ENCODE results near the gene MTA3. TPM values are rescaled to one million over a fixed set of nuclear protein-coding genes. Genes with fewer than 3 reads are reported as not detected.

Gene MTA3
- total RNA-seq, 1 donor from 2014 or later, result 107 TPM

DNA sequence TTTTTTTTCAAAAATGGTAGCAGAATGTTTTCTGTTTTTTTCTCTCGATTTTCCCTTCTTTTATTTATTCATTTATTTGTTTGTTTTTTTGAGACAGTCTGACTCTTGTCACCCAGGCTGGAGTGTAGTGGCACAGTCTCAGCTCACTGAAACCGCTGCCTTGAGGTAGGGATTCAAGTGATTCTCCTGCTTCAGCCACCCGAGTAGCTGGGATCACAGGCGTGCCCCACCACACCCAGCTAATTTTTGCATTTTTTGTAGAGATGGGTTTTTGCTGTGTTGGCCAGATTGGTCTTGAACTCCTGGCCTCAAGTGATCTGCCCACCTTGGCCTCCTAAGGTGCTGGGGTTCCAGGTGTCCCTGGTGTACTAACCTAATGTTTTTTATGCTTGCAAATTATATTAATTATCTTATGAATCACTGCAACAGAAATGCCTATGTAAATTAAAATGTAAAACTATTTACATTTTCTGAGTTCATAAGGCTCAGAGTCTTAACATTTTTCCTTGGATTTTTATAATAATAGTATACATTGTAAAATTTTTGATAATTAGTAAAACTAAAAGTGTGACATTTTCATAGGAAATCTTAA is 19.2 kb downstream of the MTA3 start:
- Mint-ChIP-seq H3K36me3 (peaks cover 34% of the 10 kb centered on the region), H3K4me1 (no peaks in the 10 kb centered on the region)

DNA sequence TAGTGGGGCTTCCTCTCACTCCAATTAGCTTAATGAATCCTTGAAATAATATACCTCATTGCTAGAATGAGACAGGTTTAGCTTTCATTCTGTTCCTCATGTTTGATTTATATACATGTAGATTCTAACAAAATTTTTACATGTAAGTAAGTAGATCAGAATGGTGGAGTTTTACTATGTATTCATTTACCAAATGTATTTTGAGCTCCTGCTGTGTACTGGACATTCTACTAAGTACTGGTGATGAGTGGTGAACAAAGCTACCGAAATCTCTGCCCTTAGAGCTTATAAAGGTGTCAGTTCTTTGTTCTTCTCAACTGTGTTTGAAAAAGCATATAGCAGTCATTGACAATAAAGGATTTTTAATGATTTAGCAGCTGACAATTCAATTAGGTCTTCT is 19.7 kb downstream of the MTA3 start:
- no peaks in the 10 kb centered on the region for H3K27me3 Mint-ChIP-seq (ENCODE audit: low read depth)
- no peak for DNase-seq (ENCODE audit: low spot score in 2 of 2, unreplicated experiment in 2 of 2)
- H3K4me1 Mint-ChIP-seq, result no peaks in the 10 kb centered on the region
- H3K36me3 Mint-ChIP-seq, result peaks cover 31% of the 10 kb centered on the region
- no peaks in the 10 kb centered on the region for H3K9me3 Mint-ChIP-seq
- TF ChIP-seq, protein P1, sequence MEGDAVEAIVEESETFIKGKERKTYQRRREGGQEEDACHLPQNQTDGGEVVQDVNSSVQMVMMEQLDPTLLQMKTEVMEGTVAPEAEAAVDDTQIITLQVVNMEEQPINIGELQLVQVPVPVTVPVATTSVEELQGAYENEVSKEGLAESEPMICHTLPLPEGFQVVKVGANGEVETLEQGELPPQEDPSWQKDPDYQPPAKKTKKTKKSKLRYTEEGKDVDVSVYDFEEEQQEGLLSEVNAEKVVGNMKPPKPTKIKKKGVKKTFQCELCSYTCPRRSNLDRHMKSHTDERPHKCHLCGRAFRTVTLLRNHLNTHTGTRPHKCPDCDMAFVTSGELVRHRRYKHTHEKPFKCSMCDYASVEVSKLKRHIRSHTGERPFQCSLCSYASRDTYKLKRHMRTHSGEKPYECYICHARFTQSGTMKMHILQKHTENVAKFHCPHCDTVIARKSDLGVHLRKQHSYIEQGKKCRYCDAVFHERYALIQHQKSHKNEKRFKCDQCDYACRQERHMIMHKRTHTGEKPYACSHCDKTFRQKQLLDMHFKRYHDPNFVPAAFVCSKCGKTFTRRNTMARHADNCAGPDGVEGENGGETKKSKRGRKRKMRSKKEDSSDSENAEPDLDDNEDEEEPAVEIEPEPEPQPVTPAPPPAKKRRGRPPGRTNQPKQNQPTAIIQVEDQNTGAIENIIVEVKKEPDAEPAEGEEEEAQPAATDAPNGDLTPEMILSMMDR (IDR thresholded peaks at IDR 0.05; ENCODE audit: unreplicated experiment), result no peak
- no peak overlapping the region for H3K27ac Mint-ChIP-seq
- no peak overlapping the region for H3K4me3 Mint-ChIP-seq

More for the DNA sequence above, 19.2 kb downstream of the MTA3 start:
- H3K27ac Mint-ChIP-seq, result no peak overlapping the region
- H3K4me3 Mint-ChIP-seq, result no peak overlapping the region
- H3K9me3 Mint-ChIP-seq, result no peaks in the 10 kb centered on the region
- DNase-seq (ENCODE audit: low spot score in 2 of 2, unreplicated experiment in 2 of 2), result no peak
- no peaks in the 10 kb centered on the region for H3K27me3 Mint-ChIP-seq (ENCODE audit: low read depth)
- TF ChIP-seq, protein P1 (IDR thresholded peaks at IDR 0.05; ENCODE audit: unreplicated experiment), result no peak

DNA sequence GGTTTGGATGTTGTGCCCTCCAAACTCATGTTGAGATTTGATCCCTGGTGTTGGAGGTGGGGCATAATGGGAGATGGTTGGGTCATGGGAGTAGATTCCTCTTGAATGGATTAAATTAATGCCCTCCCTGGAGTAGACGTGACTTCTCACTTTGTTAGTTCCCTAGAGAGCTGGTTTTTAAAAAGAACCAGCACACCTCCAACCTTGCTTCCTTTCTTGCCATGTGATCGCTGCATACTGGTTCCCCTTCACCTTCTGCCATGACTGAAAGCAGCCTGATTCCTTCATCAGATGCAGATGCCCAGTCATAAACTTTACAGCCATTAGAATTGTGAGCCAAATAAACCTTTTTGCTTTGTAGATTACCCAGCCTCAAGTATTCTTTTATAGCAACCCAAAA is 21.7 kb downstream of the MTA3 start:
- no peak overlapping the region for H3K4me3 Mint-ChIP-seq
- H3K36me3 Mint-ChIP-seq, result peaks cover 31% of the 10 kb centered on the region
- no peak overlapping the region for H3K27ac Mint-ChIP-seq
- no peaks in the 10 kb centered on the region for H3K9me3 Mint-ChIP-seq
- DNase-seq (ENCODE audit: low spot score in 2 of 2, unreplicated experiment in 2 of 2), result no peak
- no peaks in the 10 kb centered on the region for H3K27me3 Mint-ChIP-seq (ENCODE audit: low read depth)
- TF ChIP-seq, protein P1 (IDR thresholded peaks at IDR 0.05; ENCODE audit: unreplicated experiment), result no peak
- H3K4me1 Mint-ChIP-seq, result no peaks in the 10 kb centered on the region

DNA sequence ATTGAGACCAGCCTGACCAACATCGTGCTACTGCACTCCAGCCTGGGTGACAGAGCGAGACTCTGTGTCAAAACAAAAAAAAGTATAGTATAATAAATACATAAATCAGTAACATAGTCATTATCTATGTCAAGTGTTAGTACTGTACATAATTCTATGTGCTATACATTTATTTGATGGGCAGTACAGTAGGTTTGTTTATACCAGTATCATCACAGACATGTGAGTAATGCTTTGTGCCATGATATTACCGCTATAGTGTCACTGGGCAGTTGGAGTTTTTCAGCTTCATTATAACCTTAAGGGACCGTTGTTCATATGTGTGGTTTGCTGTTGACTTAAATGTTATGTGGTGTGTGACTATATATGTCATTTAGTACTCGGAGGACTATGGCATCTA is 24.9 kb downstream of the MTA3 start:
- Mint-ChIP-seq H3K27me3 (ENCODE audit: low read depth) (no peaks in the 10 kb centered on the region), H3K27ac (no peak overlapping the region), H3K4me1 (no peaks in the 10 kb centered on the region), H3K9me3 (no peaks in the 10 kb centered on the region), H3K4me3 (no peak overlapping the region), H3K36me3 (peaks cover 23% of the 10 kb centered on the region)
- TF ChIP-seq, protein P1 (IDR thresholded peaks at IDR 0.05; ENCODE audit: unreplicated experiment), result no peak
- DNase-seq (ENCODE audit: low spot score in 2 of 2, unreplicated experiment in 2 of 2), result no peak

DNA sequence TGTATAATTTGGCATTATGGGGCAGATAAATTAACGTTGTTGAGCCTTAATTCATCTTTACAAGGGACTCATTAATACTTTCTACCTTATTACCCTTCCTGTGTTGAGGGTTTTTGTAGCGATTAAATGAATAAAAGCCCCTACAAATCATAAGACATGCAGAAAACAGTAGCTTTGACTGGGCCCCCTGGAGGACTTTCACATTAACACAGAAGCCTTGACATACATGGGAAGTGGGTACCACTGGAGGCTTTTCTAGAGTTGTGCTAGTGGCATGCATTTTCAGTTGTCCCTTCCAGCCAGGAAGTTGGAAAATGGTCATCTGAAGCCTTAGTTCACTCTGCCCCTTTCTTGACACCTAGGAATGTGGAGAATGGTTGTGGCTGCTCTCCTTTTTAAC is 30.2 kb downstream of the MTA3 start:
- H3K36me3 Mint-ChIP-seq, result peaks cover 13% of the 10 kb centered on the region
- H3K4me3 Mint-ChIP-seq, result no peak overlapping the region
- no peaks in the 10 kb centered on the region for H3K9me3 Mint-ChIP-seq
- TF ChIP-seq, protein P1 (IDR thresholded peaks at IDR 0.05; ENCODE audit: unreplicated experiment), result no peak
- H3K27me3 Mint-ChIP-seq (ENCODE audit: low read depth), result no peaks in the 10 kb centered on the region
- H3K27ac Mint-ChIP-seq, result no peak overlapping the region
- no peak for DNase-seq (ENCODE audit: low spot score in 2 of 2, unreplicated experiment in 2 of 2)
- peaks cover 2% of the 10 kb centered on the region for H3K4me1 Mint-ChIP-seq

DNA sequence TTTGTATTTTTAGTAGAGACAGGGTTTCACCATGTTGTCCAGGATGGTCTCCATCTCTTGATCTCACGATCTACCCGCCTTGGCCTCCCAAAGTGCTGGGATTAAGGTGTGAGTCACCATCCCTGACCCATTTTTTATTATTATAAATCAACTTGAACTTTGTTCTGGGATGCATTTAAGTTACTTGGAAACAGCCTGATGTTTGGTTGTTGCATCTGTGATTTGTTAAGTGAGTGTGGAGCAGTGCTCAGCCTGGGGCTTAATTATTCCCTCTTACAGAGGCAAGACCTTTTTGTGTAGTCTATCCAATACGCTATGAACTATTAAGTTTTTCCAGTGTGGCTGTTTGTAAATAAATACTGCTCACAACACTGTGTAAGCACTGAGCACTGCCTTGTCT is 32.6 kb downstream of the MTA3 start:
- Mint-ChIP-seq H3K4me1 (peaks cover 2% of the 10 kb centered on the region), H3K4me3 (no peak overlapping the region), H3K9me3 (no peaks in the 10 kb centered on the region), H3K27me3 (ENCODE audit: low read depth) (no peaks in the 10 kb centered on the region), H3K27ac (no peak overlapping the region), H3K36me3 (peaks cover 9% of the 10 kb centered on the region)
- TF ChIP-seq, protein P1 (IDR thresholded peaks at IDR 0.05; ENCODE audit: unreplicated experiment), result no peak
- no peak for DNase-seq (ENCODE audit: low spot score in 2 of 2, unreplicated experiment in 2 of 2)

All from mesothelial cell of epicardium (in vitro differentiated cells).